SK-N-SH (cell line): Measurements from ENCODE around the gene NRL.

Experiments
- EP300 ChIP-seq, 2 experiments: IDR thresholded peaks; 2 replicates each; pipeline versions ENCODE4 v1.4.0 to v1.6.1; 2012; ENCODE audit warnings: borderline replicate concordance in 1 of 2, low read depth in 1 of 2, low read length in 1 of 2
- EZH2phosphoT487 ChIP-seq: fragments of 200-600 bp; sonication (generic); IDR thresholded peaks from 2 replicates; pipeline ENCODE4 v1.6.1; 2017; ENCODE audit warnings: low read depth, mixed run types, mild to moderate bottlenecking, antibody characterized with exemption, moderate library complexity, borderline replicate concordance
- FOXM1 ChIP-seq: IDR thresholded peaks from 2 replicates; pipeline ENCODE4 v1.4.0; 2012; ENCODE audit warnings: low read depth, mild to moderate bottlenecking
- NFIC ChIP-seq: IDR thresholded peaks from 2 replicates; pipeline ENCODE4 v1.4.0; 2012; ENCODE audit warnings: borderline replicate concordance
- RXRA ChIP-seq: IDR thresholded peaks from 2 replicates; pipeline ENCODE4 v1.4.0; 2012; ENCODE audit warnings: low read depth, mild to moderate bottlenecking, borderline replicate concordance
- TF ChIP-seq, protein P1 (sequence below): fragments of 200-600 bp; sonication (generic); IDR thresholded peaks from 2 replicates; pipeline ENCODE4 v1.6.1; 2017; ENCODE audit warnings: antibody characterized with exemption, mild to moderate bottlenecking, moderate library complexity

GRCh38 chr14:24115422-24116127, 826 bp upstream of the NRL start:
- TF ChIP-seq EP300 (IDR thresholded peaks at IDR 0.05; ENCODE audit: borderline replicate concordance in 1 of 2, low read depth in 1 of 2, low read length in 1 of 2) = no peak
- TF ChIP-seq, protein P1, sequence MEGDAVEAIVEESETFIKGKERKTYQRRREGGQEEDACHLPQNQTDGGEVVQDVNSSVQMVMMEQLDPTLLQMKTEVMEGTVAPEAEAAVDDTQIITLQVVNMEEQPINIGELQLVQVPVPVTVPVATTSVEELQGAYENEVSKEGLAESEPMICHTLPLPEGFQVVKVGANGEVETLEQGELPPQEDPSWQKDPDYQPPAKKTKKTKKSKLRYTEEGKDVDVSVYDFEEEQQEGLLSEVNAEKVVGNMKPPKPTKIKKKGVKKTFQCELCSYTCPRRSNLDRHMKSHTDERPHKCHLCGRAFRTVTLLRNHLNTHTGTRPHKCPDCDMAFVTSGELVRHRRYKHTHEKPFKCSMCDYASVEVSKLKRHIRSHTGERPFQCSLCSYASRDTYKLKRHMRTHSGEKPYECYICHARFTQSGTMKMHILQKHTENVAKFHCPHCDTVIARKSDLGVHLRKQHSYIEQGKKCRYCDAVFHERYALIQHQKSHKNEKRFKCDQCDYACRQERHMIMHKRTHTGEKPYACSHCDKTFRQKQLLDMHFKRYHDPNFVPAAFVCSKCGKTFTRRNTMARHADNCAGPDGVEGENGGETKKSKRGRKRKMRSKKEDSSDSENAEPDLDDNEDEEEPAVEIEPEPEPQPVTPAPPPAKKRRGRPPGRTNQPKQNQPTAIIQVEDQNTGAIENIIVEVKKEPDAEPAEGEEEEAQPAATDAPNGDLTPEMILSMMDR = no peak
- no peak for TF ChIP-seq RXRA
- no peak for TF ChIP-seq NFIC
- no peak for TF ChIP-seq FOXM1
- TF ChIP-seq EZH2phosphoT487 = no peak
